IPS DF 19.7 (cell line): Measurements from ENCODE around the gene AFTPH.

Experiments
- DNase-seq: peaks from one replicate; pipeline ENCODE4 v3.0.0-alpha.2; 2013; ENCODE audit warnings: low read depth, low spot score

The AFTPH gene, protein sequence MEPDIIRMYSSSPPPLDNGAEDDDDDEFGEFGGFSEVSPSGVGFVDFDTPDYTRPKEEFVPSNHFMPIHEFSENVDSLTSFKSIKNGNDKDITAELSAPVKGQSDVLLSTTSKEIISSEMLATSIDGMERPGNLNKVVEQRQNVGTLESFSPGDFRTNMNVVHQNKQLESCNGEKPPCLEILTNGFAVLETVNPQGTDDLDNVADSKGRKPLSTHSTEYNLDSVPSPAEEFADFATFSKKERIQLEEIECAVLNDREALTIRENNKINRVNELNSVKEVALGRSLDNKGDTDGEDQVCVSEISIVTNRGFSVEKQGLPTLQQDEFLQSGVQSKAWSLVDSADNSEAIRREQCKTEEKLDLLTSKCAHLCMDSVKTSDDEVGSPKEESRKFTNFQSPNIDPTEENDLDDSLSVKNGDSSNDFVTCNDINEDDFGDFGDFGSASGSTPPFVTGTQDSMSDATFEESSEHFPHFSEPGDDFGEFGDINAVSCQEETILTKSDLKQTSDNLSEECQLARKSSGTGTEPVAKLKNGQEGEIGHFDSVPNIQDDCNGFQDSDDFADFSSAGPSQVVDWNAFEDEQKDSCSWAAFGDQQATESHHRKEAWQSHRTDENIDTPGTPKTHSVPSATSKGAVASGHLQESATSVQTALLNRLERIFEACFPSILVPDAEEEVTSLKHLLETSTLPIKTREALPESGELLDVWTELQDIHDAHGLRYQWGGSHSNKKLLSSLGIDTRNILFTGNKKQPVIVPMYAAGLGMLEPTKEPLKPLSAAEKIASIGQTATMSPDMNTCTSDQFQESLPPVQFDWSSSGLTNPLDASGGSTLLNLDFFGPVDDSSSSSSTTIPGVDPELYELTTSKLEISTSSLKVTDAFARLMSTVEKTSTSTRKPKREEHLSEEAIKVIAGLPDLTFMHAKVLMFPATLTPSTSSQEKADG

DNA sequence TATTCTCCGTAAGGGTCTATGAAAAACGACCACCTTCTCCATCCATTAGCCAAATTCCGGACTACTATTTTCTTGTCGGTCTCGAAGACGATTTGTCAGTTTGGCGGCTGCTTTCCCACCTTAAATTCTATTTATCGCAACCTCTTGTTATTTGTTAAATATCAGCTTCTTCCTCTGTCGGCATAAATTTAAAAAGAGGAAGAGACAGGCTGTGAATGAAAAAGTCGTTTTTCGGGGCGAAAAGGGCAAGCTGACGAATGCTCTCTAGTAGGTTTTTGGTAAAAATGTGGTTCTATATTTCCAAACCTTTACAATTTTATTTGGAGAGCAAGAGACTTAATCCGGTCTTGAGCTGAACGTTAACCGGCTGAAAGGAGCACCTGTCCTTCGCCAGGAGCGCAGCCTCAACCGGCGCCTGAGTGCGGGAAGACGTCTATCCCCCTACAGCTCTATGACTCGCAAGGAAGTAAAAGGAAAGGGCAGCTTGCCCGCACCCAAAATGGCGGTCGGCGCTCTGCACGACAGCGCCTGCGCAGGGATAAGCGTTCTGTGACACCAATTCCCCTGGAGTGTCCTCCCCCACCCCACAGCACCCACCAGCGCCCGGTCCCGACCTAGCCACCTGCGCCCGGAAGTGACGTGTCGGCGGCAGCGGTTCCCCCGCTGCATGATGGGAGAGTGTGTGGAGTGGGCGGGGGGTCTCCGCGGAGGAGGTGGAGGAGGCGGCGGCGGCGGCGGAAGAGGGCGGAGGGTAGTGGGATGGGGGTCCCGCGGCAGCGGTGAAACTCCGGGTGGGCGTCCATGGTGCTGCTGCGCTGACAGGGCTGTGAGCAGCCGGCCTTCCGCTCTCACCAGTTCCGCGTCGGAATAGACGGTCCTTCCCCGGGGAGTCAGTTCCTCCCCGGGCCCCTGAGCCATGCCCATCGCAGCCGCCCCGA lies at the start of gene AFTPH:
Gene AFTPH (plus strand): TSS at position 663 of the 938 bp plus-strand sequence. CDS start 27,147 bp downstream, outside the sequence.
- peak; percentile 95 for DNase-seq

DNA sequence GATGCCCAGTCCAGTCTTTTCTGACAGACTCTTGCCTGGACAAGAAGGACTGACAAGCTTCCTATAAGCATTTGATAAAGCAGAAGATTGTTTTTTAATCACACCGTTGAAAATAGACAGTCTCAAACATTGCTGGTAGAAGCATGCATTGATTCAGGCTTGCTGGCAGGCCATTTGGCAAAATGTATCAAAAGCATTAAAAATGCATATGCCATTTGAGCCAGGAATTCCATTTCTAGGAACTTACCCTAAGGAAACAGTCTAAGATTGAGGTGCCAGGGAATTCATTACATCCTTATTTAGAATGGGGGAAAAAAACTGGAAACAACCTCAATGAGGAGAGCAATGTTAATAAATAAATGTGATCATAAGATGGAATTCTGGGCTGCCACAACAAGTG lies 49.5 kb upstream of the AFTPH start:
- DNase-seq, result no peak

GRCh38 chr2:64477037-64477436 lies 47.1 kb upstream of the AFTPH start:
- no peak for DNase-seq

DNA sequence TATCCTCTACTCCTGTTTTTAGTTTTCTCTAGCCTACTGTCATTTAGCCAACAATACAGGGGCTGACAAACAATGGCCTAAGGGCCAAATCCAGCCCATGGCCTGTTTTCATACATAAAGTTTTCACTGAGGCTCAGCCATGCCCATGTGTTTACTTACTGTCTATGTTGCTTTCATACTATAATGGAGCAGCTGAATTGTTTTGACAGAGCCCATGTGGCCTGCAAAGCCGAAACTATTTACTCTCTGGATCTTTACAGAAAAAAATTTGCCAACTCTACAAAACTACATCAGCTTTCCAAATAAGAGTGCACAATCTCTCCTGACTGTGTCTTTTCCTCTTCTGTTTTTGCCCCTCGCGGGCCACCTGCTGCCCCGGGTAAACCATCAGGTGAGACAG lies 46.1 kb upstream of the AFTPH start:
- DNase-seq, result no peak

DNA sequence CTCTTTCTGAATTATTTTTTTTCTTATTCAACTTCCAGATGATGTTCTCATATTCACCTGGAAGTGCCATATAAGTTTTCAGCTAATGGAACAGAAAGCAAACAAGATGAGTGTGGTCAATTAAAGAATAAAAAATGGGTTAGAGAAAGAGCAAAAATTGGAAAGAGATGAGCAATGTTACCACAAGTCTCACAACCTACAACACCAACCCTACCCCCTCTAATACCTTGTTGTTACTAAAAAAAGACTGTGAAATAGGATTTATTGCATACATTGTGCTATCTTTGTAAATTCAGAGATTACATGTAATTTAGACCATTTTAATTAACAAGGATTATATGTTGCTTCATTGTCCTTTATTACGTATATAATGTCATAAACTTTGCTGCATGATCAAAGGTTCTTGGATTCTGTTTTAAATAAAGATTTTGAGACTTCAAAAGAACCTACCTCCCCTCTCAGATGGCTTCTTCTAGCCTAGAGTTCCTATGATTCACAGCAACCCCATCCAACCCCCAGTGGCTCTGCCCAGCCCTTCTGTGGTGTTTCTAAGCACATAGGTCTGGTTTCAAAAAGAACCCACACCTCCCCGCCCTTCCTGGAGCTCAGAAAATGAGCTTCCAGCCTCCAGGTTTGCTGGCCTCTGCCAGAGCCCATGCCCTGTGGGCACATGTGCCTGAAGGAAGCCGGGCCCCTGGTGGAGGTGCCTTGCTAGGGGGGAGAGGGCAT lies 45.5 kb upstream of the AFTPH start:
- DNase-seq, result no peak

GRCh38 chr2:64479259-64480117 lies 44.6 kb upstream of the AFTPH start:
- no peak for DNase-seq

GRCh38 chr2:64481665-64482064 lies 42.5 kb upstream of the AFTPH start:
- DNase-seq, result no peak

DNA sequence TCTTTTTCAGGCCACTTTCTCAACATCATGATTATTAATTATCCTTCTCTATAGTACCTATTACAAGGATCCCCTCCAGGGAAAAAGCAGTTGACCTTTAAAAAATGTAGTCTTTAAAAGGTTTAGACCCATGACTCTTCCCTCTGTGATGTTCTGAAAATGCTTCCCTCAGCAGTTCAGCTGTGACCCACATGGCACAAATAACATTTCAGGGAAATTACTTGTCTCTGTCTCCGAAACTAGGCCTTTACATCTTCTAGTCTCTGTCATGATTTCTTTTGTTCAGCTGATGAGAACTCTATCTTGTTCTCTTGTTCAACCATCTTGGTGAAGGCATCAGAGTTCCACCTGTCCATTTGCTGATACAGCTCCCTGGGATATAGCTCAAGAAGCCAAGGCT lies 41.9 kb upstream of the AFTPH start:
- DNase-seq, result no peak

DNA sequence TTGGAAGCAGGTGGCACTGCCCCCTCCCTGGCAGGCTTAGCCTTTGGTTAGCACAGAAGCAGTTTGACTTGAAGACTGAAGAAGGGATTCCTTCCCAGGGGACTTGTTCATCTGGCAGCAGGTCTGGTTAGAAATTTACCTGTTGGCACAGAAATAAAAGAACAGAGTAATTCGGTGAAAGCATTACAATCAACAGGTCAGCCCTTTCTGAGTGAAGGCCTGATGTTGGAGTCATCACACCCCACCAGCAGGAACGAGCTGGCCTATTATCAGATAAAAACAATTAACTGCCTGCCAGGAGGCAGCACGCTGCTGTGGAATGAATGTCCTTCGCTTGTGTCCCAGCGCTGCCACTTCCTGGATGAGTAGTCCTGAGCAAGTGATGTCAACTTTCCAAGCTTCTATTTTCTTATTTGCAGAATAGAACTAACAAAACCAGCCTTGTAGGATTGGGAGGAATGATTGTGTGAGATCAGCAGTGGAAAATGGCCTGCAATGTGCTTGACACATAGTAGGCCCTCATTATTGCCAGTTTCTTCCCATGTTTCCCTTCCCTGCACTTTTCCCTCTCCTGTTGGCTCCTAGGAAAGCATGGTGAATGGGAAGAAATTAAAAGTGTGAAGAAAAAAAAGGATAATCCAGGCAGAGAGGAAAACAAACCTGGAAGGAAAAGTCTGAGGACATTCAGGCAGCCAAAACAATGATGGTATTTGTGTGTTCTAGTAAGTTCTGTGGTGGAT lies 41.2 kb upstream of the AFTPH start:
- no peak for DNase-seq

DNA sequence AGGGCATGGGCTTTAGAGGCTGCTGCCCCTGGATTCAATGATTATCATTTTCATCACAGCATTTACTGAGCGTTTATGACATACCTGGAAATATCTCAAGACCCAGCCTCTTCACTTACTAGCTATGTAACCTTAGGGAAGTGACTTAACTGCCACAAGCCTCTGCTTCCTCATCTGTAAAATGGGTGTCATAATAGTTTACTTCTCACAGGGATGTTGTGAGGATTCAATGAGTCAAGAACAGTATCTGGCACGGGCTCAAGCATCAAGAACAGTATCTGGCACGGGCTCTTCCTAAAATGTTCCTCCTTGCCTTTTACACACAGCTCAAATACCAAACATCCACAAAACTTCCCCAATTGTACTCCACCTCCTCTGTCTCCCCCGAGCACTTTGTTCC lies 38.8 kb upstream of the AFTPH start:
- no peak for DNase-seq

- DNase-seq, result no peak
These were observed 38.2 kb upstream of the AFTPH start for GRCh38 chr2:64485961-64486360.

GRCh38 chr2:64487256-64488049 lies 36.7 kb upstream of the AFTPH start:
- no peak for DNase-seq

- no peak for DNase-seq
These were observed 35.8 kb upstream of the AFTPH start for GRCh38 chr2:64488050-64488974.

DNA sequence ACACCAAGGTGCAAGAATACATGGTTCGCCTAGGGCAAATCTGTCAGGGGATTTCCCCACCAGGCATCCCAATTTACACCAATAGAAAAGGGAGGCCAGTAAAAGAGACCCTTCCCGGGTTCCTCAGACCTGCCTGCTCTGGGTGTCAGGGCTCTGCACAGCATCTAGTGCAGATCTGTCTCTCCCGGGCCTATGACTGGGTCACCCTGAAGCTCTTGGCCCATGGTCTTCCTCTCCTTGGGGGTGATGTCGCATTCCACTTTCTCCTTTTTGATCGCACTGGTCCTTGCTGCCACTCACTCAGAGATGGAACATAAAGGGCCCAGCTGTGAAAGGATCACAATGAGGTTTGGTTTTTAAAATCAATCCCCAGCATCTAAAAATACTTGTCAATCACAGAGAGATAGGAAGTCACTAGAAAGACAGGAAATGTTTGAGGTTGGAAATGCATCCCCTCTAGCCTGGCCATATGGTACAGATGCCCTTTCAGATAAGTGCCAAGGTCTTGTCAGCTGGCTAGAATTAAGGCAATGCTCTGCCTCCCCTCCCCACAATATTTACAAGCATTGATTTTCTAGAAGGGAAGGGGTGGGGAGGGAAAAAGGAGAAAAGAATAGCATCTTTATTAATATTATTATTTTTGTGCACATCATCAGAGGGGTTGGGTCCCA lies 34.9 kb upstream of the AFTPH start:
- DNase-seq, result no peak

DNA sequence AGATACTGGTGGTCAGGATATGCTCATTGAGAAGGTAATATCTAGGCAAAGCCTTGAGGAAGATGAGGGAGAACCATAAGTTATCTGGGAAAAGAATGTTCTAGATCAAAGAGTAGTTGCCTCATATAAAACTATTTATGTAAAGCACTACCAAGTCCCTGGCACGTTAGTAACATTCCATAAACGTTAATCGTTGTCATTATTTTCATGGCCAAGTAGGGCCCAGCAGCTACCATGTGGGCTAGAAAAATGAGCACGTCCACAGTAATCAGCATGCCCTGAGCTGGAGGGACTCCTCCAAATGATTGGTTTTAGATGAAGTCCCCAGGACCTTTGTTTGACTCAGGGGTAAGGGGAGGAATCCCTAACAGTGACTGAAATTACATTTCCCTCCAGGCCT lies 32.7 kb upstream of the AFTPH start:
- DNase-seq, result no peak

GRCh38 chr2:64492272-64492671 lies 31.9 kb upstream of the AFTPH start:
- no peak for DNase-seq

GRCh38 chr2:64492821-64493220 lies 31.3 kb upstream of the AFTPH start:
- DNase-seq, result no peak
